ENCODE measurements around the gene ZNF705A. TPM values are rescaled to one million over a fixed set of nuclear protein-coding genes. Genes with fewer than 3 reads are reported as not detected.
"Not testable (repeated sequence)": the region's sequence is repeated elsewhere in the genome, so short reads cannot be mapped to it uniquely, and the experiment has no call there.

Gene ZNF705A
- total and polyA plus RNA-seq, 7 experiments from 2014 or later, result 0.12 TPM; not detected in 6

GRCh38 chr12:8182923-8183322 is 26.1 kb downstream of the ZNF705A start:
- H3K27me3 ChIP-seq (ENCODE audit: control insufficient read depth in 2 of 2, insufficient read depth in 2 of 2, low read length in 2 of 2); H3K27me3 Mint-ChIP-seq; H3K9me3 ChIP-seq (ENCODE audit: control insufficient read depth in 2 of 3, low read length in 3 of 3); H3K27ac ChIP-seq (ENCODE audit: low read depth, low read length); H3K9me3 Mint-ChIP-seq; ATAC-seq; POLR2A ChIA-PET; H3K4me3 Mint-ChIP-seq; H3K4me3 ChIP-seq (ENCODE audit: low read length); H3K27ac Mint-ChIP-seq; CTCF ChIA-PET; DNase-seq; H3K36me3 ChIP-seq (ENCODE audit: control insufficient read depth in 2 of 3, insufficient read depth in 3 of 3, low read length in 3 of 3); intact Hi-C loops (cut with micrococcal nuclease); H3K36me3 Mint-ChIP-seq; H3K4me1 ChIP-seq (ENCODE audit: control insufficient read depth in 2 of 2, insufficient read depth in 2 of 2, low read length in 2 of 2): not testable (repeated sequence)
- peaks cover 2 to 19% (median 17%) of the 10 kb centered on the region in 7 donors for H3K4me1 Mint-ChIP-seq

- ATAC-seq; H3K9me3 ChIP-seq (ENCODE audit: control insufficient read depth in 2 of 3, low read length in 3 of 3); POLR2A ChIA-PET; H3K36me3 Mint-ChIP-seq; H3K36me3 ChIP-seq (ENCODE audit: control insufficient read depth in 2 of 3, insufficient read depth in 3 of 3, low read length in 3 of 3); H3K27ac ChIP-seq (ENCODE audit: low read depth, low read length); H3K4me3 ChIP-seq (ENCODE audit: low read length); intact Hi-C loops (cut with micrococcal nuclease); H3K4me1 ChIP-seq (ENCODE audit: control insufficient read depth in 2 of 2, insufficient read depth in 2 of 2, low read length in 2 of 2); CTCF ChIA-PET; H3K4me3 Mint-ChIP-seq; H3K9me3 Mint-ChIP-seq; H3K27me3 Mint-ChIP-seq; H3K27ac Mint-ChIP-seq; DNase-seq; H3K27me3 ChIP-seq (ENCODE audit: control insufficient read depth in 2 of 2, insufficient read depth in 2 of 2, low read length in 2 of 2): not testable (repeated sequence)
- peaks cover 2 to 19% (median 17%) of the 10 kb centered on the region in 7 donors for H3K4me1 Mint-ChIP-seq
Observed at GRCh38 chr12:8183346-8183745, 26.5 kb downstream of the ZNF705A start.

GRCh38 chr12:8184206-8184605 is 27.4 kb downstream of the ZNF705A start:
- H3K9me3 Mint-ChIP-seq; DNase-seq; H3K27me3 ChIP-seq (ENCODE audit: control insufficient read depth in 2 of 2, insufficient read depth in 2 of 2, low read length in 2 of 2); H3K36me3 ChIP-seq (ENCODE audit: control insufficient read depth in 2 of 3, insufficient read depth in 3 of 3, low read length in 3 of 3); intact Hi-C loops (cut with micrococcal nuclease); H3K4me1 ChIP-seq (ENCODE audit: control insufficient read depth in 2 of 2, insufficient read depth in 2 of 2, low read length in 2 of 2); H3K27ac Mint-ChIP-seq; CTCF ChIA-PET; POLR2A ChIA-PET; ATAC-seq; H3K27me3 Mint-ChIP-seq; H3K4me3 Mint-ChIP-seq; H3K27ac ChIP-seq (ENCODE audit: low read depth, low read length); H3K4me3 ChIP-seq (ENCODE audit: low read length); H3K36me3 Mint-ChIP-seq; H3K9me3 ChIP-seq (ENCODE audit: control insufficient read depth in 2 of 3, low read length in 3 of 3): not testable (repeated sequence)
- peaks cover 2 to 19% (median 17%) of the 10 kb centered on the region in 7 donors for H3K4me1 Mint-ChIP-seq

GRCh38 chr12:8188088-8188487 is 31.3 kb downstream of the ZNF705A start:
- intact Hi-C loops (cut with micrococcal nuclease), result not testable (repeated sequence)

GRCh38 chr12:8197685-8198308 is 41.0 kb downstream of the ZNF705A start:
- Mint-ChIP-seq H3K4me1 (peaks cover 0 to 10% (median 5%) of the 10 kb centered on the region in 7 donors), H3K36me3 (peaks cover 0 to 18% (median 7%) of the 10 kb centered on the region in 5 donors)
- H3K27ac Mint-ChIP-seq; H3K27me3 Mint-ChIP-seq; H3K27ac ChIP-seq (ENCODE audit: low read depth, low read length); ATAC-seq; DNase-seq; H3K36me3 ChIP-seq (ENCODE audit: control insufficient read depth in 2 of 3, insufficient read depth in 3 of 3, low read length in 3 of 3); CTCF ChIA-PET; H3K4me3 ChIP-seq (ENCODE audit: low read length); H3K9me3 ChIP-seq (ENCODE audit: control insufficient read depth in 2 of 3, low read length in 3 of 3); H3K9me3 Mint-ChIP-seq; intact Hi-C loops (cut with micrococcal nuclease); POLR2A ChIA-PET; H3K4me3 Mint-ChIP-seq; H3K4me1 ChIP-seq (ENCODE audit: control insufficient read depth in 2 of 2, insufficient read depth in 2 of 2, low read length in 2 of 2); H3K27me3 ChIP-seq (ENCODE audit: control insufficient read depth in 2 of 2, insufficient read depth in 2 of 2, low read length in 2 of 2): not testable (repeated sequence)

More at GRCh38 chr12:8188088-8188487, 31.3 kb downstream of the ZNF705A start:
- H3K36me3 Mint-ChIP-seq; H3K4me3 ChIP-seq (ENCODE audit: low read length); POLR2A ChIA-PET; H3K27ac Mint-ChIP-seq; ATAC-seq; H3K27ac ChIP-seq (ENCODE audit: low read depth, low read length); H3K4me1 Mint-ChIP-seq; H3K4me3 Mint-ChIP-seq; DNase-seq; H3K4me1 ChIP-seq (ENCODE audit: control insufficient read depth in 2 of 2, insufficient read depth in 2 of 2, low read length in 2 of 2); H3K36me3 ChIP-seq (ENCODE audit: control insufficient read depth in 2 of 3, insufficient read depth in 3 of 3, low read length in 3 of 3); H3K27me3 ChIP-seq (ENCODE audit: control insufficient read depth in 2 of 2, insufficient read depth in 2 of 2, low read length in 2 of 2); H3K27me3 Mint-ChIP-seq; CTCF ChIA-PET; H3K9me3 Mint-ChIP-seq; H3K9me3 ChIP-seq (ENCODE audit: control insufficient read depth in 2 of 3, low read length in 3 of 3): not testable (repeated sequence)

GRCh38 chr12:8218711-8219382 is 62.0 kb downstream of the ZNF705A start:
- H3K36me3 ChIP-seq (ENCODE audit: control insufficient read depth in 2 of 3, insufficient read depth in 3 of 3, low read length in 3 of 3); intact Hi-C loops (cut with micrococcal nuclease); H3K27me3 ChIP-seq (ENCODE audit: control insufficient read depth in 2 of 2, insufficient read depth in 2 of 2, low read length in 2 of 2); H3K4me1 Mint-ChIP-seq; DNase-seq; CTCF ChIA-PET; ATAC-seq; H3K36me3 Mint-ChIP-seq; H3K4me3 ChIP-seq (ENCODE audit: low read length); H3K9me3 Mint-ChIP-seq; H3K9me3 ChIP-seq (ENCODE audit: control insufficient read depth in 2 of 3, low read length in 3 of 3); H3K4me1 ChIP-seq (ENCODE audit: control insufficient read depth in 2 of 2, insufficient read depth in 2 of 2, low read length in 2 of 2); H3K4me3 Mint-ChIP-seq; POLR2A ChIA-PET; H3K27ac ChIP-seq (ENCODE audit: low read depth, low read length); H3K27me3 Mint-ChIP-seq: not testable (repeated sequence)
- H3K27ac Mint-ChIP-seq, result peak overlapping the region in 1 of 9 donors; percentile 65

GRCh38 chr12:8221375-8221774 is 64.6 kb downstream of the ZNF705A start:
- H3K4me1 ChIP-seq (ENCODE audit: control insufficient read depth in 2 of 2, insufficient read depth in 2 of 2, low read length in 2 of 2); H3K27ac Mint-ChIP-seq; H3K36me3 Mint-ChIP-seq; H3K27me3 ChIP-seq (ENCODE audit: control insufficient read depth in 2 of 2, insufficient read depth in 2 of 2, low read length in 2 of 2); H3K9me3 Mint-ChIP-seq; ATAC-seq; H3K4me3 Mint-ChIP-seq; DNase-seq; CTCF ChIA-PET; POLR2A ChIA-PET; intact Hi-C loops (cut with micrococcal nuclease); H3K27ac ChIP-seq (ENCODE audit: low read depth, low read length); H3K27me3 Mint-ChIP-seq; H3K4me1 Mint-ChIP-seq; H3K9me3 ChIP-seq (ENCODE audit: control insufficient read depth in 2 of 3, low read length in 3 of 3); H3K4me3 ChIP-seq (ENCODE audit: low read length); H3K36me3 ChIP-seq (ENCODE audit: control insufficient read depth in 2 of 3, insufficient read depth in 3 of 3, low read length in 3 of 3): not testable (repeated sequence)
